ENCODE measurements around the gene IDH2.
"Not testable (repeated sequence)": the region's sequence is repeated elsewhere in the genome, so short reads cannot be mapped to it uniquely, and the experiment has no call there.

Gene IDH2

GRCh38 chr15:90101969-90102890 is at the start of gene IDH2:
Gene IDH2 (minus strand): TSS chr15:90102468. CDS start chr15:90102390, 78 bp downstream.
- DNase-seq (ENCODE audit: low spot score): peak; percentile 59

GRCh38 chr15:90150551-90150950 is 48.3 kb upstream of the IDH2 start:
- not testable (repeated sequence) for DNase-seq (ENCODE audit: low spot score)

DNA sequence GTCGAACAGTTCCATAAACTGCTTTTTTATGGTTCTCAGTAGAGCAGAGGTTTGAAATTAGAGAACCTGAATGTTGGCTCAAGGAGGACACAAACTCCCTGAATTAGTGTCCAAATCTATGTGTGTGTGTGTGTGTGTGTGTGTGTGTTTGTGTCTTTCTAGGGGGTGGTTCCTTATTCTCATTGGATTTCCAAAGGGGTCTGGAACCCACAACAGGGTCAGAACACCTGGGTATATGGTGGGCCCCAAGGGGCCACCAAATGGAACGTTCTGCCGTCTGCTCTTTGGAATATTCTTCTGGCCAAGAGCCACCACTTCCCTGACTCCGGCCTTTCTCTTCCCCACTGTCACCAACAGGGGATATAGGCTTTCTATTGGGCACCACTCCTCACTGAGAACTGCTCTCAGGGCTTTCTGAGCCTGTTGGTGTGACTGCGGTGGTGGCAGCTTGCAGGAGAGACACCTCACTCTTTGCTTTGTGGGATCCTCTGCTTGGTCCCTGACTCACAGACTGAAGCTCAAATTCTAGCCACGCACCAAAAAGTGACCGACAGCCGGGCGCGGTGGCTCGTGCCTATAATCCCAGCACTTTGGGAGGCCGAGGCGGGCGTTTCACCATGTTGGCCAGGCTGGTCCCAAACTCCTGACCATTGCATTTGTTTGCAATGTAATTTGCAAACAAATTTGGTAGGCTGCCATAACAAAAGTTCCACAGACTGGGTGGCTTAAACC is 47.5 kb upstream of the IDH2 start:
- no peak for DNase-seq (ENCODE audit: low spot score)

- DNase-seq (ENCODE audit: low spot score): not testable (repeated sequence)
These were observed 44.0 kb upstream of the IDH2 start for GRCh38 chr15:90146198-90146761.

DNA sequence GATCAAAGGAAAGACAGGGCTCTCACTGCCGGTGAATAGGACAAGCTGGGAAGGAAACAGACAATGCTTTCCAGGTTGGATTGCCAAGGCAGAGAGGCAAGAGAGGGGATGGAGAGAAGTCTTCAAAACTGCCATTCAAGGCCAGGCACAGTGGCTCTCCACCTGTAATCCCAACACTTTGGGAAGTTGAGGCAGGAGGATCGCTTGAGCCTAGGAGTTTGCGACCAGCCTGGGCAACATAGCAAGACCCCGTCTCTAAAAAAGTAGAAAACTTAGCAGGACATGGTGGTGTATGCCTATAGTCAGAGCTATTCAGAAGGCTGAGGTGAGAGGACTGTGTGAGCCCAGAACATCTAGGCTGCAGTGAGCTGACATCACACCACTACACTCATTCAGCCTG is 43.5 kb upstream of the IDH2 start:
- DNase-seq (ENCODE audit: low spot score): no peak

- no peak for DNase-seq (ENCODE audit: low spot score)
These were observed 43.0 kb upstream of the IDH2 start for GRCh38 chr15:90145259-90145658.

GRCh38 chr15:90143166-90143655 is 40.9 kb upstream of the IDH2 start:
- DNase-seq (ENCODE audit: low spot score): peak; percentile 56

- peak; percentile 56 for DNase-seq (ENCODE audit: low spot score)
These were observed 40.2 kb upstream of the IDH2 start for GRCh38 chr15:90142216-90143165.

- no peak for DNase-seq (ENCODE audit: low spot score)
These were observed 39.4 kb upstream of the IDH2 start for GRCh38 chr15:90141646-90142045.

- DNase-seq (ENCODE audit: low spot score): not testable (repeated sequence)
These were observed 37.3 kb upstream of the IDH2 start for GRCh38 chr15:90139549-90139948.

- no peak for DNase-seq (ENCODE audit: low spot score)
These were observed 36.0 kb upstream of the IDH2 start for GRCh38 chr15:90138071-90138833.

DNA sequence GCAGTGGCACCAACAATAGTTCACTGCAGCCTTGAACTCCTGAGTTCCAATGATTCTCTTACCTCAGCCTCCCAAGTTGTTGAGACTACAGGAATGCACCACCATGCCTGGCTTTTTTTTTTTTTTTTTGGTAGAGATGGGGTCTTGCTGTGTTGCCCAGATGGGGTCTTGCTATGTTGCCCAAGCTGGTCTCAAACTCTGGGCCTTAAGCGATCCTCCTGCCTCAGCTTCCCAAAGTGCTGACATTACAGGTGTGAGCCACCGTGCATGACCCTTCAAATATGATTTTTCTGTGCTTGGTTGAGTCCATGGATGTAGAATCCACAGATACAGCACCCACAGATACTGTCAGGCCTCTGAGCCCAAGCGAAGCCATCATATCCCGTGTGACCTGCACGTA is 30.2 kb upstream of the IDH2 start:
- DNase-seq (ENCODE audit: low spot score): no peak

DNA sequence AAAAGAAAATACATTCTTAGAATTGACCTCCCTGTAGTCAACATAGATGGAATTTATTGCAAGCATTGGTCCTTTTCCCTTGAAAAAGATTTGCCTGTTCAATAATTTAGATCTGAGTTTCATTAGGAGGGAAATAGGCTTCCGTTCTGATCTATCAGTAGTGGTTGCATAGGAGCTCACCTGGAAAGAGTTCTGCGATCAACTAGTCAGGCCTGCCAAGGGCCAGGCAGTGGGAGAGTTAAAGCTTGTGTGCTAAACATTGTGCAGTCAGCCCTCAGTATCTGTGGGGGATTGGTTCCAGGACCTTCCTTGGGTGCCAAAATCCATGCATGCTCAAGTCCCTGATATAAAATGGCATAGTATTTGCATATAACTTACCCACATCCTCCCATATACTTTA is 29.6 kb upstream of the IDH2 start:
- no peak for DNase-seq (ENCODE audit: low spot score)

DNA sequence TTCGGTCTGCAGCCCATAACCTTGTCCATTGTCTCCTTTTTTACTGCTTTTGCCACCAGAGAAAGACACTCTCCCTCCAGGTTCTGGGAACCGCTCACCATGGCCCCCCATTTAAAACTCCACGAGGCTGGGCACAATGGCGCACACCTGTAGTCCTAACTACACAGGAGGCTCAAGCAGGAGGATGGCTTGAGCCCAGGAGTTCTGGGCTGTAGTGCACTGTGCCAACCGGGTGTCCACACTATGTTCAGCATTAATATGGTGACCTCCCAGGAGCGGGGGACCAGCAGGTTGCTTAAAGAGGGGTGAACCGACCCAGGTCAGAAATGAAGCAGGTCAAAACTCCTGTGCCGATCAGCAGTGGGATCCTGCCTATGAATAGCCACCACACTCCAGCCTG is 28.0 kb upstream of the IDH2 start:
- DNase-seq (ENCODE audit: low spot score): no peak

- no peak for DNase-seq (ENCODE audit: low spot score)
These were observed 24.5 kb upstream of the IDH2 start for GRCh38 chr15:90126596-90127435.

DNA sequence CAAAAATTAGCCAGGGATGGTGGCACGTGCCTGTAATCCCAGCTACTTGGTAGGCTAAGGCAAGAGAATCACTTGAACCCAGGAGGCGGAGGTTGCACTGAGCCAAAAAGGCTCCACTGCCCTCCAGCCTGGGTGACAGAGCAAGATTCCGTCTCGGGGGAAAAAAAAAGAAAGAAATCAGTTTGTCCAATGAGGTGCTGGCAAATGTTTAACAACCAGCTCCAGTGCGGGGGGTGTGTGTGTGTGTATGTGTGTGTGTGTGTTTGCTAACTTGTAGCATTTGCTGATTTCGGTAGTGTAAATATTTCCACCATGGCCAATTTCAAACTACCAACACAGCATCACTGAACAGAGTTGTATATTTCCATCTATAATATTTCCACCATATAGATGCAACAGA is 23.8 kb upstream of the IDH2 start:
- DNase-seq (ENCODE audit: low spot score): no peak

DNA sequence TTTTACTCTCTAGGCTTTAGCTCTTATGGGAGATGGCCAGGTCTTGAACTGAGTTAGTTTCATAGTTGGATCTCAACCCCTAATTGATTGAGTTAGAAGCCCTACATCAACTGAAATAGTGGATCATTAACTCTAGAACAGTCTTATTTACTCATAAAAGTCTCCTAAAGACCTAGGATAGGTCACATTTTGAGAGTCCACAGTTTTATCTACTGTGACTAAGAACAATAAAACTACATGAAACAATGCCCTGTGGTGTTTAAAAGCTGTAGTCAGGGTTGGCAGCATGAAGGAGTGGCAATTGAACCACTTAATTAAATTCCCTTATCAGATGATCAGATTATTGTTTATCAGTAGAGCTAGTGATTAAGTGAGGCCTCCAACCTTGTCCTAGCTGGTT is 22.2 kb upstream of the IDH2 start:
- DNase-seq (ENCODE audit: low spot score): no peak

DNA sequence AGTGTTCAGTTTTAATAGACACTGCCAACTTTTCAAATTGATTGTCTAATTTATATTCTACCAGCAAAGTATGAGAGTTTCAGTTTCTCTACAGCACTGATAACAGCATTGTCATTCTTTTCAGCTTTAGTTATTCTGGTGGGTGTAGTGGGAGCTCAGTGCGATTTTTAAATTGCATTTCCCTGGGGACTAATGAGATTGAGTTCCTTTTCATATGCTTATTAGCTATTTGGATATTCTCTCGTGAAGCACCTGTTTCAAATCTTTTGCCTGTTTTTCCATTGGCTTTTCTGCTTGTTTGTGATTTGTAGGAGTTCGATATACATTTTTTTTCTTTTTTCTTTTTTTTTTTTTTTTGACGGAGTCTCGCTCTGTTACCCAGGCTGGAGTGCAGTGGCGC is 18.8 kb upstream of the IDH2 start:
- DNase-seq (ENCODE audit: low spot score): no peak

DNA sequence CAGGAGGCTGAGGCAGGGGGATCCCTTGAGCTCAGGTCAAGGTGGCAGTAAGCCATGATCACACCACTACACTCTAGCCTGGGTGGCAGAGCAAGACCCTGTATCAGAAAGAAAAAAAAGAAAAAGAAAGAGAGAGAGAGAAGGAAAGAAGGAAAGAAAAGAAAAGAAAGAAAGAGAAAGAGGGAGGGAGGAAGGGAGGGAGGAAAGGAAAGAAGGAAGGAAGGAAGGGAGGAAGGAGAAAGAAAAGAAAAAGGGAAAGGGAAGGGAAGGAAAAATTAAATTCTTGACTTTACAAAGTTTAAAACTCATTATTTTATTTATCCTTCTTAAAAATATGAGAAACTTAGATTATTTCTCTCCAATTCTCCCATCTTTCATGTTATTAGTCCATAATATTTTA is 17.1 kb upstream of the IDH2 start:
- DNase-seq (ENCODE audit: low spot score): no peak

DNA sequence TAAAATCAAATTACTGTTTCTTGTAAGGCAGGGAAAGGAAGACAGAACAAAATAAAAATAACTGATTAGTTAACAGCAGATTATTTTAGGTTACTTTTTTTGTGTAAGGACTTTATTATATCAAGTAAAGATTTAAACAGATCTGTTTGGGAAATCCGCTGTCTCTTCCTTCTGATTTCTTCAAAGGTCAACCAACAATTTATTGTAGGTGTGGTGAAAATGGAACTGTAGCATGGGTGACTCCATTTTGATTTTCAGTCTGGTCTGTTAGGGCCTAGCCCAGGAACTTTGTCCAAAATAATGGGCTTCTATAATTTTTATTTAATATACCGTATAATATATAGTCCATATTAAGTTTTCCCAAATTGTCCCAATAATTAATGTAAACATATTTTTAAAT is 13.5 kb upstream of the IDH2 start:
- no peak for DNase-seq (ENCODE audit: low spot score)
